T-helper 22 cell (primary cell): Measurements from ENCODE around the gene FAM193B.

Source experiments
- DNase-seq: peaks from one replicate; pipeline ENCODE4 v3.0.0-alpha.2; 2020; ENCODE audit warnings: low read depth

The FAM193B gene

DNA sequence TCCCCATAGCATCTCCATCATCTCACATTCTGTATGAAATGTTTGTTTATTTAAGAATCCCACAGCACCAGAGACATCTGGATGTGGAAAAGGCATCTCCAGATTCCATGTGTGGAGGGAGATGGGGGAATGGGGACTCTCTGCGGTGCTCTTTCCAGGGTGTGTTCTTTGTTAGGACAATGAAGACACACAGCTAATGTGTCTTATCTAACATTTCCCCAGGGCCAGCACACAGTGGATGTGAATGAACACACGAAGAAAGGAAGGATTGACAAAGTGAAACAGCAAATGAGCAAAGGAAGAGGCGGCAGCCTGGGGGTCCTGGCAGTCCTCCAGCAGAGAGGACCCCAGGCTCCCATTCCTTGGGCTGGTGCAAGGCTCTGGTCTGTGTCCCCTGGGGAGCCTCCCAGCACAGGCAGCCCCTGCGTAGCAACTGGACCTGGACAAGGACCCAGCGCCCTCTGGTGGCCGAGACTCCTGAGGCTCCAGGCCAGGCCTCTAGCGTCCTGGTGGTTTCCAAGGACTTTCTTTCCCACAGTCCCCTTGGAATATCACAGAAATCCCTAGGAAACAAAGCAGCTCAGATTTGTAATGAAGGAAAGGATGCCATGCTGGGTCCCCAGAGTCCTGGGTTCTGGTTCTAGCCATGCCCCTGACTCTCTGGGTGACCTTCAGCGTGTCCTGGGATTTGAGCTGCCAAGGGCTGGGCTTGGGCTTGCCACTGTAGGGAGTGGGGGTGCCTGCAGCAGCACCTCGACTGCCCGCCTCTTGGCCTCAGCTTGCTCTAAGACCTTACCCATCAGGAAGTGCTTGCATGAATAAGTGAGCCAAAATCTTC is 53.5 kb downstream of the FAM193B start:
- DNase-seq, result peak; percentile 54

DNA sequence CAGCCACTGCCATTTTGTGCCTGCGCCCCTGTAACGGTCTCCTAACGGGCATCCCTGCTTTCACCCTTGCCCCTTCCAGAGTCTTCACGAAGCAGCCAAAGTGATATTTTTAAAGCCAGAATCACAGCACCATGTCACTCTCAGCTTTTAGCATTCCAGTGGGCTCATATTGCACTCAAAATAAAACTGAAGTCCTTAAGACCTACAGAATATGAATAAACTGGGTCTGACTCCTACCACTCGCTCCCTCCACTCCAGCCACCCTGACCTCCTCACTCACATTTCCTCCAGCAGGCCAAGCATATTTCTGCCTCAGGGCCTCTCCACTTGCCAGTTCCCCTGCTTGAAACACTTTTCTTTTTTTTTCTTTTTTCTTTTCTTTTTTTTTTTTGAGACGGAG is 54.5 kb downstream of the FAM193B start:
- no peak for DNase-seq

DNA sequence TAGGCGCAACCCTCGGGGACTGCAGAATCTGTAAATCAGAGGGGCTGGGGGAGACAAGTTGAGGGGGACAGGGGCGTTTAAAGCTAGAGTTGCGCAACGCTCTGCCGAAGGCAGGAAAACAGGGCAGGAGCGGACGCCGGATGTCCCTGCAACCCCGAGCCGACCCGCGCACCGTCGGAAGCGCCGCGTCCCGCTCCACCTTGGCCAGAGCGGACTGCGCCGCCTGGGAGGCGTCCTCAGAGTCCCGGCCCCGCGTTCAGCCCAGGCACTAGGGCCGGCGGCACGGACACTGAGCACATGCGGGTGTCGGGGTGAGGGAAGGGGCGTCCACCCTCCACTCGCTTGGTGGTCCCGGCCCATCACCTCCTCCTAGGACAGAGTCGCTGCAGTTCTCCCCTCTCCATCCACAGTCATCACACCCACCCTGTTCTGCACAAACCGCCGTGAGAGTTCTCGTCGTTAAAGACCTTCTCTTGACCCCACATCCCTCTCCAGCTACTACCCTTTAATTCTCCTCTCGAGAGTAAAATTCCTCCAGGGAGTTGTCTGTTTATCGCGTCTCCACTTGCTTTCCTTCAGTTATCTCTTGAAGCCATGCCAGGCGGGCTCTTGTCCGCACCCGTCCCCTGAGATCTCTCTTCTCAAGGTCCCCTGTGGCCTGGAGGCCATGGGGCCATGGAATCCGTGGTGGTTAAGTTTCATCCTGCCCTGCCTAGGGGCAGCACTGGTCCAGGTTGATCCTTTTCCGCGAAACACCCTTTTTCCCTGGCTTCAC is 56.2 kb downstream of the FAM193B start:
- DNase-seq, result no peak

DNA sequence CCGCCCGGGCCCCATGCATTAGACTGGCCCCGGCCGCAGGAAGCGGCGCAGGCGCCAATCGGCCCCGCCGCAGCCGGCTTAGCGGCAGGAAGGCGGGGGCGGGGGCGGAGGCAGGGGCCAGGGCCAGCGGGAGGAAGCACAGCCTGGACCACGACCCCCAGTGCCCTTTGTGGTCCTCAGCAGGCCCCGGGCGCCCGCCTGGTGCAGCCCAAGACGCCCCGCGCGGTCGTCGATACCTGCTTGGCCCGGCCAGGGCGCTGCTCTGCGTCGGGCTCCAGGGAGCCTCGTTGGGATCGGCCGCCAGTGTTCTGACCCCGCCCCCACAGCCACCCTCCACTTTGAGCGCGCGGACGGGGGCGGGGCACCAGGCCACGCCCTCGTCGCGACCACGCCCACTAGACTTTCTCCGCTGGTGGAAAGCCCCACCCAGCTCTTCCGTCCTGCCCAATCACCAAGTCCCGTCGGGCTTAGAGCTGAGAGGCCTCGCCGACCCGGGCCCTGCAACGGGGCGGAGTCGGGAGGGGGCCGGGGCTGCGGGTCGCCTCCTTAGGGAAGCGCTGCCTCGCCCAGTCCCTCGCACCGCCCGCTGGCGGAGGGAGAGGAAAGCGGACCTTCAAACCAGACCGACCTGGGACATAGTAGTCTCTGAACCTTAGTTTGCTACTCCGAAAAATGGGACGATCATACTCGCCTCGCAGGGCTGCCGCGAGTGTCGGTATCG is 56.9 kb downstream of the FAM193B start, which contains the start of gene PDLIM7:
Gene PDLIM7 (minus strand): TSS at position 313 of the 721 bp plus-strand sequence. CDS start 1,092 bp downstream, outside the sequence.
- DNase-seq, result peak; percentile 88

DNA sequence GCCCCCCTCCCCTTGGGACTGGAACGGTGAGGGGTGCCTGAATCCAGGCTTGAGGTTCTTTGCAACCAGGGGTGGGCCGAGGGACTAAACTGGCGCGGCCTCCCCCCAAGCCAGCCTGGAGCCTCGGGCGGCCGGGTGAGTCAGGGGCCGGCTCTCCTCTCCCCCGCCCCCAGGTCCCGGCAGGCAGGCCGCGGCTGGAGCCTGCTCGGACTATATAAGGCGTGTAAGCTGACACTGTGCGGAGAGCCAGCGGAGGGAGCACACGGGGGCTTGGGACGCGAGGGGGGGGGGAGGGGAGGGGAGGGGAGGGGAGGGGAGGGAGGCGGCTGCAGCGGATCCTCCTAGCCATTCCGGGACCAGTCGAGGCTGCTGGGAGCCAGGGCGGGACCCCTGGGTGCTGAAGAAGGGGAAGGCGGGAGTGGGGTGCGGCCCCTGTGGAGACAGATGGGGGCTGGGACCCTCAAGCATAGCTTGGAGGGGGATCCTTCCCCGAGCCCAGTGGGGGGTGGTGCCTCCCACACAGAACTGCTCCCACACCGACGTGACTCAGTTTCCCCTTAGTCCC is 57.6 kb downstream of the FAM193B start:
- DNase-seq, result no peak

DNA sequence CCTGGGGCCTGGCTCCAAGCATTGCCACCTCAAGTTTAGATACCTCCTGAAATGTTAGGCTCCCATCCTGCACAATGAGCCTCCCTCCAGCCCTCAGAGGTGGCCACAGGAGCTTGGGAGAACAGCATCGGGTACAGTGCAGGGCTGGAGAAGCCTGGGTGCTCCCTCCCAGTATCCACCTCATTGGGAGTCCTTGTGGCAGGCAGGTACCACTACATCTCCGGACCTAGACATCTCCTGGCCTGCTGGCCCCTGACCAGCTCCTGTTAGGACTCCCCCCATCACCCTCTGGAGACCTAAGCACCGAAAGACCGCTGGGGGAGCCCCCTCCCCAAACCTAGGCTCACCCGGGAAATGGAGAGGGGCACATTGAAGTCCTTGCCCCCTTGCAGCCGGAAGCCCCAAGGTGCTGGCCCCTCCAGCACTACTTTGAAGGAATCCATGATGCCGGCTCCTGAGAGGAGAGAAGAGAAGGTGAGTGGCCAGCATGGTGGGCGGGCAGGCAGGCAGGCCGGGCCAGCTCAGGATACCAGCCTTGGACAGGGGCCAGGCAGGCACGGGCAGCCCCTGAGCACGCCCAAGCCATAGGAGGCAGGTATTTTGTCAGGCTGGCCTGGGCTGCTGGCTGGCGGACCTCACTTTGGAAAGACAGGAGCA is 58.2 kb downstream of the FAM193B start:
- DNase-seq, result no peak

DNA sequence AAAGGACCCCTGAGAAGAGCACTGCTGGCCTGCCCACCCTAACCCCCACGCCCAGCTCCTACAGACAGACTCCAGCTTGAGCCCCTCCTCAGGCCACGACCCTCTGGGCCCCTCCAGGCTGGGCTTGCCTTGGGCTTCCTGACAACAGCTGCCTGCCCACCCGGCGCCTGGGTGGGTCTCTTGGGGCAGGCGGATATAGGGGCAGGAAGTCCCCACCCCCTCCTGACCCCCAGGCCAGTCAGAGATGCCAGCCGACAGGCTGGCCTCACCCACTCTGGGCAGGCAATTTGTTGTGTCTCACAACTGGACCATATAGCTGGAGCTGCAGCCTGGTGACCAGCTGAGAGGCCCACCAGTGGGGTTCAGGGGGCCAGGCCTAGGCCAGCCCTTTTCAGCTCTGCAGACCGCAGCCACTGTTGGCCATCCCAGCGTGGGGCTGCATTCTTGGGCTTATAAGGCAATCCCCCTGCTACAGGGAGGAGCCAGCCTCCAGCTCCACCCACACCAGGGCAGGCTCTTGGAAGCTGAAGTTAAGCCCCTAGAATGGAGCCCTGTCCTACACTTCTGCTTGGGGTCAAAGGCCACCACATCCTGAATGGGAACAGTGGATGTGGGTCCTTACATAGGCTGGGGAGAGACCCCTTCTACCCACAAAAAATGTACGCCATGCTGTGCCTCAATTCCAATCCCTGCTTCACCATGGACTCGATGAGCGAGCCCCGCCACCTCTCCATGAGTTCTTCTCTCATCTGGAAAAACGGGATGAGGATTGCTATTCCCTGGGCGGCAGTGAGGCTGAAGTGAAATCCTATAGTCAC is 58.9 kb downstream of the FAM193B start:
- DNase-seq, result no peak

DNA sequence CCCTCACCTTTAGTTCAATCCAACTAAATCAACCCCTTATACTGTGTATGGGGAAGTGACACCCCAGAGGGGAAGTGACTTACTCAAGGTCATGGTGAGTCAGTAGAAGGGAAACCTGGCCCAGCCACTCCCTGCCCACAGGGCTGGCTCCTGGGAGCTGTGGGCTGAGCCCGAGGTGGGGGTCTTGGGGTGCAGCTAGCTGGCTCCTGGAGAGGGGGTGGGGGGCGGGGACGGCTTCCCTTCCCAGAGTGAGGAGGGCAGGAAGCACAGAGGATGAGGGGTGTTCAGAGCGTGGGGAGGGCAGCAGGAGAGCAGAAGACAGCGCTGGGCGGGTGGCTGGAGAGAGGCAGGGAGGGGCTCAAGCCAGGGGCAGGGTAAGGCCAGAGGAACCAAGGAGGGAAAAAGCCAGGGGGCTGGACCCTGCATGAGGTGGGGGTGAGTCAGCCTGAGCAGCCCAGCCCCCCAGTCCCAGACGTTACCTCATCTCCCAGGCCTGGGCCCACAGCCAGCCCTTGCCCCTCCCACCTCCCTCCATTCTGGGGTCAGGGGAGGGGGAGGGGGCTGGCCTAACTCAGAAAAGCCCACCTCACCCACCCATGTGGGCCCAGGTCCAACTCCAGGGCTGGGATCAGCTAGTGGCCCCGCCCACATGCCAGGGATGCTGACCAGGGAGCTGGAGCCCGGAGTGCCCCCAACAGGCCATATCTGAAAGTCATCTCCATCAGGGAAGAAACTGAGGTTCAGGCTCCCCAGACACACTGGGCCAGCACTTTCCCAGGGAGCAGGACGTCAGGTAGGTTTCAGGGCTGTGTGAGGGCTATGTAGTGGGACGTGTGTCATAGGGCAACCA is 59.8 kb downstream of the FAM193B start:
- DNase-seq, result no peak

DNA sequence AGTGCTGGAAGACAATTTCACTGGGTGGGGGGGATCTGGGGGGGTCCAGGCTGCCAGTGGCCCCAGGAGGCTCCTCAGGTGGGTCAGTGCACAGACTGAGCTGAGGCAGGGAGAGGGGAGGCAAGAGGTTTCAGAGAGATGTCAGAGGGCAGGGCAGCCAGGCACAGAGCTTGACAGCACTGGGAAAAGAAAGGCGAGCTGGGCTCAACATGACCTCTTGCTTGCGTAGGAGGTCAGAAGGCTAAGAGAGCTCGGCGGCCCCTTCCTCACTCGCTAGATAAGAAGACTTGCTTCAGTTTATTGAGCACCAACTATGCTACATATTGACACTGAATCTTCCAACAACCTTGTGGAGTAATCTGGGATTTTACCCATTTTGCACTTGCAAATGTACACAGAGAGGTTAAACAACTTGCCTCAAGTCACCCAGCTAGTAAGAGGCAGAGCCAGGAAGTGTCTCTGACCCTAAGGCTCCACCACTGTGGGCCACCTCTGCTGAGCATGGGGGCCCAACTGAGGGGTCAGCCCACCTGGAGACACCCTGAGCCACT is 60.5 kb downstream of the FAM193B start:
- DNase-seq, result no peak

DNA sequence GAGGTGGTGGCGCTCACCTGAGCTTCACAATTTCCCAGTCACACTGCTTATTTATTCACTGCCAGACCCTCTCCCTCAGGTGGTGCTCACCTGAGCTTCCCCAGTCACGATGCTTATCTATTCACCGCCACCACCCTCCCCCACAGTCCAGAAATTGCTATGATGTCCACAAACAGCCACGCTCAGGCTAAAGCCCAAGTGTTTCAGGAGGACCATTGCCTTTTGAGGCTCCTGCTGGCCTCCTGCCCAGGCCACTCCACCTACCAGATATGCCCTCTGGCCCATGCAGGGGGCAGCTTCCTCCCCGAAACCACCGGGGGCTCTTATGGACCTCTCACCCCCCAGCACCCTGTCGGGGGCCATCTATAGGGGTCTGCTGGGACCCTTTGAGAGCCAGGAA is 61.5 kb downstream of the FAM193B start:
- no peak for DNase-seq

DNA sequence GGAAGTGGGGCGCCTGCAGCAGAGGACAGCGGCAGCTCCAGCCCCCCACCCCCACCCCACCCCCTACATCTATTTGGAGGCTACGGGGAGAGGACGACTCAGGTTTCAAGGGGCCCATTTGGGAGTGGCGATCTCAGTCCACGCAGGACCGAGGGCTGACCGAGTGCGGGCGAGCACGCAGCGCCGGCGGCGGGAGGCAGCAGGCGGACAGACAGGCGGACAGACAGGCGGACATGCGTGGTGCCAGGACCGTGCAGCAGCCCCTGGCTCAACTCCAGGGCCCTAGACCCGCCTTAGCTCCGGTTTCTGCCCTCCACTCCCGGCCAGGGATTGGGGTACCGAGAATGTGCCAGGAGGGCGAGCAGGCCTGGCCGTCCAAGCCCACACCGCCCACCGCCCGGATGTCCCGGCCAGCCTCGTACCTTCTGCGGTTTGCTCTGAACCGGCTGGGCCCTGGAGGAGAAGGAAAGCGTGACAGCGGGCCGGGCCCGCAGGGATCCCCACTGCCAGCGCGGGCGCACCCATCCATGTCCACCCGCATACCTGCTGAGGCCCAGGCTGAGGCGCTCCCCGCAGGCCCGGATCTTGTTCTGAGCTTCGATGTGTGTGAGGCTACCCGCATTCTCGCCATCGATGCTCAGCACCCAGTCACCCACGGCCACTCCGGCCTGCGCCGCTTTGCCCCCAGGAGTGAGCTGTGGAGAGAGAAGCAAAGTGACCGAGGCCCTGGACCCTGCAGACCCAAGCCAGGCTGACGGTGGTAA is 62.2 kb downstream of the FAM193B start:
- DNase-seq, result no peak

DNA sequence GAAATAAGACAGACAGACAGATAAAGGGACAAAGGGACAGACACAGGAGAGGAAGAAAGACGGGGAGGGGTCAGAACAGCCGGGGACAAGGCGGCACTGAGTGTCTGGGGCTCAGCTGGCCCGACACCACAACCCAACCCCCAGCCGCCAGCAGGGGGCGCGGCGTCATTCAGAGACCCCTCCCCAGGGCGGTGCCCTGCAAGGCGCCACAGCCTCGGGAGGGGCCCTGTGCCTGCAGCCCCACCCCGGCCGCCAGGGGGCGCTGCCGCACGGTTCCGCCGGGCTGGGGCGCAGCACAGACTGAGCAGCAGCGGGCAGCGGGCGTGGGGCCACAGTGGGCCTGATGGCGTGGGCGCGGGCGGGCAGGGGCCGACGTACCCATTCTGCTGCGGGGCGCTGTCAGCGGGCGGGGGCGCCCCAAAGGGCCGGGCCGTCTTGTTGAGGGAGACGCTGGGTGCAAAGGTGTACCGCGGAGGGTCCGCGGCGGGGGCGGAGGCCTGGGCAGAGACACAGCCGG is 62.9 kb downstream of the FAM193B start:
- no peak for DNase-seq

DNA sequence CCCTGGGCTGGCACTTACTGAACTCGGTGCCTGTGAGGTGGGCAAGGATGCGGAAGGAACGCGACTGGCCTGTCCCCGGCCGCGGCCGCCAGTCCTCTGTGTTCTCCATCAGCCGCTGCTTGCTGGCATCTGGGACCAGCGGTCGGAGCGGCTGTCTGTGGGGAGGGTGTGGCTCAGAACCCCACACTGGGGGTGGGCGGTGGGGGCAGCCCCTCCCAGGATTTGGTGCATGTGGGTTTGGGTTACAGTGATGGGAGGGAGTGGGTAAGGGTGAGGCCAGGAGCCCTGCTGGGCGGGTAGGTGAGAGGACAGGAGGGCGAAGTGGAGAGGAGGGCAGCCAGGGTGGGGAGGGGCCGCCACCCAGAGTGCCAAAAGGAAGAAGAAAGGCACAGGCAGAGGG is 63.4 kb downstream of the FAM193B start:
- DNase-seq, result no peak

DNA sequence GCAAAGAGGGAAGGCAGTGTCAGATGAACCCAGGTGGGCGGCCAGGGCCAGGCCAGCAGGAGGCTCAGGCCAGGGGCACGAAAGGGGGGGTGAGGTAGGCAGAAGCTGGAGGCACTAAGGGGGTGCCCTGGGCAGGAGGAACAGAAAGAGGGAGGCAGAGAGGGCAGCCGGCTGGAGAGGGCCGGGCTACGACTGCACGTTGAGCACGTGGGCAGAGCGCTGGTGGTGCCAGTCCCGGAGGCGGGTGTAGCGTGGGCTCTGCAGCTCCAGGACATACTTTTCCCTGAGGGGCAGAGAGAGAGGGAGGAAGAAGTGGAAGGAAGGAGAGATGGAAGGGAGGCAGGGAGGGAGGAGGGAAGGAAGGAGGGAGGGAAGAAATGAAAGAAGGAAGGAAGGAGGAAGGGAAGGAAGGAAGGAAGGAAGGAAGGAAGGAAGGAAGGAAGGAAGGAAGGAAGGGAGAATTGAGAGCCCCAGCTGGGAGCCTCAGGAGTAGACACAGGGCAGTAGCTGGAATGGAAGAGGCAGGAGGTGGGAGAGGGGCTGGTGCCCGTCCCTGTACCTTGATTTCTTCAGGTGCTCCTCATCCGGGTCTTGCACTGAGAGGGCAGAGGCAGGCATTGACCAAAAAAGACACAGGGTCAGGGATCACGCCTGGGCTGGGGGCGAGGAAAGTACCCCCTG is 63.9 kb downstream of the FAM193B start:
- DNase-seq, result no peak

DNA sequence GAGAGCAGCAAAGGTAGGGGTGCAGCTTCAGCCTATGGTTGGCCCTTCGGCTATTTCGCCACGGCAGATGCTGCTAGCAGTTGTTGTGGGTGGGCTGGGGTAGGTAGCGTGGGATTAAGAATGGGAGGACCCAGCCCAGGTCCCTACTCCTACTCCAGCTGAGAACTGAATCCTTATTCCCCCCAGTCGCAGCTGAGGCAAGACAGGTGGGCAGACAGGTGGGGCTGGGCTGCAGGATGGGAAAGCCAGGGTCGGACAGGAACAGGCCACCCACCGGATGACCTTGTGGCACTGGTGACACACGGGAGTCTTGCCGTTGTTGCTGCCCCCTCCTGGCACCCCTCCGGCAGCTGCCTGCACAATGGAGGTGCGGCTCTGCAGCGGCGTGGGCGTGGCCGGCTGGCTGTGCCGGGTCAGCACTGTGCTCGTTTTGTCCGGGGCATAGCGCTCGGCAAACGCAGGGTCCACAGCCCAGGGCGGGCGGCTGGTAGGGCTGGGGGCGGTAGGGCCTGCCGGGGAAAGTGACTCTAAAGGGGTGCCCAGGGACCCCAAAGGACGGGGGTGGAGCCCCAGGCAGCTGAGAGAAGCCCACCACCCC is 65.1 kb downstream of the FAM193B start:
- no peak for DNase-seq

DNA sequence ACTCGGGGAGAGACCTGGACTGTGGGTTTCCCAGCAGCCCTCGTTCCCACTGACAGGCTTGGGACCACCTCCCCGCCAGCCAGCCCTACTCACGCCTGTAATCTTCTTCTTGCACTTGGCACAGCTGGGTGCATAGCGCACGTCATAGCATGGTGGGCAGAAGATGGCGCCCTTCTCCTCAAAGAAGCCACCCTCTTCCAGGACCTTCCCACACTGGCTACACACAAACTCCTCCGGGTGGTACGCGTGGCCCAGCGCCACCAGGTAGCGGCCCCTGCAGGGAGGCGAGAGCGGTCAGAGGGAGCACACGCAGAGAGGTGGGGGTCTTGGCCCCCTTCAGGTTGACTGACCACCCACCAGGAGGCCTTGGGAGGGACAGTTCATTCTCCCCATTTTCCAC is 66.4 kb downstream of the FAM193B start:
- no peak for DNase-seq

DNA sequence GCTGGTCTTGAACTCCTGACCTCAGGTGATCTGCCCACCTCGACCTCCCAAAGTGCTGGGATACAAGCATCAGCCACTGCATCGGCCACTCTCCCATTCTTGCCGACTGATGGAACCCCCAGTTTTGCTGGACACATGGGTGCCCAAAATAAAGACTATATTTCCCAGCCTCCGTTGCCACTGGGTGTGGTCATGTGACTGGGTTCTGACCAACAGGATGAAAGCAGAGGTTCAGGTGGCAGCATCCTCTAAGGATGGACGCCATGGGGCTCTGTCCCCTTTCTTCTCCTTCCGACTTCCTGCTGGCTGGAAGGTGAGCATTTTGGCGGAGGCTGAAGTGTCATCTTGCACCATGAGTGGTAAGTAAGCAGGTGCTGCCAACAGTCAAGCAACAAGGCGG is 67.2 kb downstream of the FAM193B start:
- DNase-seq, result no peak

DNA sequence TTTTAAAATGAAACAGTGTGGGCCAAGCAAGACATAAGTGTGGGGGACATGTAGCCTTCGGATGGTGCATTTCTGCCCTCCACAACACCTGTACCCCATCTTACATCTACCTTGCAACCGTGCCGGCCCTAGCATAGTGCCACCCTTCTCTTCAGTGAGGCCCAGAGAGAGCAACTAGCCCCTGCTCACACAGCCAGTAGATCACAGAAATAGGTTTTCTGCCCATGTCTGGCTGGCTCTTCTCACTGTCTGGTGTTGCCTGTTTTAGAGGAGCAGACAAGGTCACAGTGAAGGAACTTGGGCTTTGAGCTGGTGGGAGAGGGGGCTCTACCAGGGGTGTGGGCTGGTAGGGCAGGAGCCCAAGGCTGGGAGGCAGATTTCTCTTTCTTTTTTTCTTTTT is 68.1 kb downstream of the FAM193B start:
- DNase-seq, result no peak
